Lung (tissue), 12 donors: Measurements from ENCODE around the gene MIA. TPM values are rescaled to one million over a fixed set of nuclear protein-coding genes. Genes with fewer than 3 reads are reported as not detected.

Experiments
- ATAC-seq: fragments of 200-7000 bp; cut with Tn5 transposase; one replicate; pipeline ENCODE4 v1.9.1; 2020; ENCODE audit warnings: moderate number of reproducible peaks; ENCODE audit not compliant: insufficient read depth, low FRiP score
- DNase-seq, 3 donors: peaks; one replicate each; pipeline ENCODE4 v3.0.0-alpha.2; 2013 to 2017
- H3K27ac ChIP-seq, 2 donors: one replicate each; pipeline ENCODE4 v1.5.1; 2013; ENCODE audit warnings: mild to moderate bottlenecking in 2 of 2, moderate library complexity in 2 of 2, control low read depth in 1 of 2, inconsistent platforms in 1 of 2, low read depth in 1 of 2, low read length in 1 of 2
- H3K27me3 ChIP-seq, 3 donors: one replicate each; pipeline ENCODE4 v1.5.1; 2013; ENCODE audit warnings: low read length in 2 of 3; ENCODE audit not compliant: control insufficient read depth in 3 of 3, insufficient read depth in 3 of 3
- H3K36me3 ChIP-seq, 4 donors: one replicate each; pipeline ENCODE4 v1.5.1; 2013; ENCODE audit warnings: low read length in 4 of 4, mild to moderate bottlenecking in 1 of 4, moderate library complexity in 1 of 4; ENCODE audit not compliant: control insufficient read depth in 4 of 4, insufficient read depth in 4 of 4
- H3K4me1 ChIP-seq, 5 donors: one replicate each; pipeline ENCODE4 v1.5.1; 2013; ENCODE audit warnings: low read length in 5 of 5, mild to moderate bottlenecking in 2 of 5, moderate library complexity in 1 of 5; ENCODE audit not compliant: control insufficient read depth in 5 of 5, insufficient read depth in 5 of 5
- H3K4me3 ChIP-seq: one replicate; pipeline ENCODE4 v1.5.1; 2013; ENCODE audit warnings: mild to moderate bottlenecking, control low read depth, moderate library complexity
- H3K9ac ChIP-seq, 2 donors: one replicate each; pipeline ENCODE4 v1.5.1; 2013; ENCODE audit warnings: low read length in 2 of 2, control low read depth in 1 of 2; ENCODE audit not compliant: insufficient read depth in 1 of 2
- H3K9me3 ChIP-seq, 4 donors: one replicate each; pipeline ENCODE4 v1.5.1; 2013; ENCODE audit warnings: low read length in 3 of 4, mild to moderate bottlenecking in 1 of 4, moderate library complexity in 1 of 4; ENCODE audit not compliant: control insufficient read depth in 4 of 4, insufficient read depth in 3 of 4
- CTCF ChIP-seq: IDR thresholded peaks from 2 replicates; pipeline ENCODE4 v1.5.1; 2012; ENCODE audit warnings: mild to moderate bottlenecking; ENCODE audit errors: control extremely low read depth, extremely low read depth
- WGBS, 2 donors: extraction: QIAGEN DNeasy Blood & Tissue Kit; methylation state at CpG; one replicate each; pipeline ENCODE4 v1.1.7; 2013; 5-methylcytosine and 5-hydroxymethylcytosine counted together
- polyA plus RNA-seq, 2 donors: library from polyadenylated mRNA; stranded (reverse); fragments of 200-250 nt; gene quantifications; one replicate each; pipeline ENCODE4 v1.2.1, GENCODE V29; 2013
- total RNA-seq, 2 donors: library from RNA; depleted of rRNA in 1 of 2; stranded (reverse); fragments of >200 nt in 1 of 2; gene quantifications; one replicate each; pipeline ENCODE4 v1.2.1, GENCODE V29; 2014 to 2021
- donor health status: control.
- donor health status: control.
- donor health status: Bipolar disorder and iron deficiency.
- donor health status: healthy.
- donor health status: DM: yes; HTN: yes; CAD: no.

Gene MIA
- total and polyA plus RNA-seq, 4 donors: 0.75 to 4.6 (median 3.2) TPM; not detected in 1

GRCh38 chr19:40759352-40759751 lies 16.0 kb upstream of the MIA start:
- DNase-seq (no peak), ATAC-seq (no peak)
- Histone ChIP-seq H3K27ac (no peak overlapping the region), H3K9ac (no peak overlapping the region), H3K36me3 (peaks cover 46 to 69% (median 51%) of the 10 kb centered on the region in 4 donors), H3K27me3 (no peaks in the 10 kb centered on the region), H3K4me3 (no peak overlapping the region), H3K9me3 (no peaks in the 10 kb centered on the region), H3K4me1 (peaks cover 0 to 16% (median 5%) of the 10 kb centered on the region in 5 donors)
- 94 to 98% methylated on average over 13 of the region's 13 CpGs for WGBS, 2 donors
- TF ChIP-seq CTCF: no peak

- ATAC-seq (no peak), DNase-seq (no peak)
- H3K4me1 ChIP-seq: no peaks in the 10 kb centered on the region
- H3K9me3 ChIP-seq: no peaks in the 10 kb centered on the region
- no peak overlapping the region for H3K27ac ChIP-seq
- TF ChIP-seq CTCF: no peak
- WGBS, 2 donors: 91 to 92% methylated on average over 17 of the region's 17 CpGs
- no peak overlapping the region for H3K9ac ChIP-seq
- H3K4me3 ChIP-seq: no peak overlapping the region
- no peaks in the 10 kb centered on the region for H3K27me3 ChIP-seq
- peaks cover 51 to 71% (median 56%) of the 10 kb centered on the region in 4 donors for H3K36me3 ChIP-seq
Observed at GRCh38 chr19:40762754-40763470, 12.4 kb upstream of the MIA start.

- no peak overlapping the region for H3K4me3 ChIP-seq
- H3K36me3 ChIP-seq: peaks cover 49 to 68% (median 52%) of the 10 kb centered on the region in 4 donors
- no peaks in the 10 kb centered on the region for H3K4me1 ChIP-seq
- no peaks in the 10 kb centered on the region for H3K27me3 ChIP-seq
- ATAC-seq (no peak), DNase-seq (no peak)
- no peak overlapping the region for H3K9ac ChIP-seq
- TF ChIP-seq CTCF: no peak
- 90 to 95% methylated on average over 7 of the region's 7 CpGs for WGBS, 2 donors
- H3K9me3 ChIP-seq: no peaks in the 10 kb centered on the region
- no peak overlapping the region for H3K27ac ChIP-seq
Observed at GRCh38 chr19:40763526-40763925, 11.8 kb upstream of the MIA start.
